Tibial nerve (tissue), 4 donors: ENCODE measurements around the gene CDHR5.

Source experiments
- EP300 ChIP-seq, 2 donors: sonication (generic); formaldehyde crosslinking; IDR thresholded peaks; one replicate each; pipeline ENCODE4 v1.6.1; 2017; ENCODE audit warnings: antibody characterized with exemption in 2 of 2, mild to moderate bottlenecking in 1 of 2
- POLR2A ChIP-seq, 2 donors: fragments of 450-650 bp; IDR thresholded peaks; one replicate each; pipeline ENCODE4 v1.6.1; 2017; ENCODE audit warnings: antibody characterized with exemption in 2 of 2, mild to moderate bottlenecking in 2 of 2, moderate library complexity in 2 of 2
- TF ChIP-seq, protein P1 (sequence below), 5 experiments: fragments of 200-600 bp in 3 of 5; fragments of 450-650 bp in 2 of 5; sonication (generic) in 3 of 5; IDR thresholded peaks; one replicate each; pipeline ENCODE4 v1.5.1; 2016 to 2019; ENCODE audit warnings: antibody characterized with exemption in 5 of 5, mild to moderate bottlenecking in 3 of 5, moderate library complexity in 2 of 5

DNA sequence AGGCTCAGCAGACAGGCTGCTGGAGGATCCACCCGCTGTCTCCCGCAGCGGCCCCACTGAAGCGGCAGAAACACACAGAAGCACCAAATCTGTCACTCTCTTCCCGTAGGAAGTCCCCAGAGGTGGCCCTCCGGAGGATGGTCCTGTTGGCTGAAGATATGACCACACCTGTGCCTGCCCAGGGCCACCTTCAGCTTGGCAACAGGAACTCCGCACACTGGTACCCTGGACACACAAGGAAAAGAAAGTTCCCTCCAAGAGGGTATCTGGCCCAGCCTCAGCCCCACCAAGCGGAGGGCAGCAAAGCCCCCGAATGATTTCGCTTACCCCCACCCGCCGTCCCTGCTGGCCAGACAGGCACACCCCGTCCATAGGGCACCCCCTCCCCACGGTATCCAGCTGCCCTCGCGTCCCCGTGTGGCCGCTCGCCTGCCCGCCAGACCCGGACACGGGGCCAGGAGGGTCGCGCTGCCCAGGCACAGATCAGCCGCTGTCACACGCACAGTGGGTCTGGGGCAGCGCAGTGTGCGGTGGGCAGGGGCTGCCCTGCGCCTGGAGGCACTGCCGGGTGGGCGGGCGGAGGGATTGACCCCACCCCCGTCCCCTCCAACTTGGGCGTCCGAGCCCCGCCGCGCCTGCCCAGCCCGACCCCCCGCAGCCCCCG, 57.0 kb downstream of the CDHR5 start:
- TF ChIP-seq, protein P1, sequence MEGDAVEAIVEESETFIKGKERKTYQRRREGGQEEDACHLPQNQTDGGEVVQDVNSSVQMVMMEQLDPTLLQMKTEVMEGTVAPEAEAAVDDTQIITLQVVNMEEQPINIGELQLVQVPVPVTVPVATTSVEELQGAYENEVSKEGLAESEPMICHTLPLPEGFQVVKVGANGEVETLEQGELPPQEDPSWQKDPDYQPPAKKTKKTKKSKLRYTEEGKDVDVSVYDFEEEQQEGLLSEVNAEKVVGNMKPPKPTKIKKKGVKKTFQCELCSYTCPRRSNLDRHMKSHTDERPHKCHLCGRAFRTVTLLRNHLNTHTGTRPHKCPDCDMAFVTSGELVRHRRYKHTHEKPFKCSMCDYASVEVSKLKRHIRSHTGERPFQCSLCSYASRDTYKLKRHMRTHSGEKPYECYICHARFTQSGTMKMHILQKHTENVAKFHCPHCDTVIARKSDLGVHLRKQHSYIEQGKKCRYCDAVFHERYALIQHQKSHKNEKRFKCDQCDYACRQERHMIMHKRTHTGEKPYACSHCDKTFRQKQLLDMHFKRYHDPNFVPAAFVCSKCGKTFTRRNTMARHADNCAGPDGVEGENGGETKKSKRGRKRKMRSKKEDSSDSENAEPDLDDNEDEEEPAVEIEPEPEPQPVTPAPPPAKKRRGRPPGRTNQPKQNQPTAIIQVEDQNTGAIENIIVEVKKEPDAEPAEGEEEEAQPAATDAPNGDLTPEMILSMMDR (IDR thresholded peaks at IDR 0.05) = no peak
- no peak for TF ChIP-seq POLR2A (IDR thresholded peaks at IDR 0.05)
- no peak for TF ChIP-seq EP300 (IDR thresholded peaks at IDR 0.05)
